K562 (cell line): Measurements from ENCODE around the gene ACSM5. TPM values are rescaled to one million over a fixed set of nuclear protein-coding genes. Genes with fewer than 3 reads are reported as not detected.

Experiments
- CUX1 ChIP-seq: fragments of 200-800 bp; sonication (Bioruptor generic); IDR thresholded peaks from 2 replicates; pipeline ENCODE4 v1.6.1; 2016; ENCODE audit warnings: missing genetic modification characterization, missing compliant biosample characterization
- E4F1 ChIP-seq: fragments of 250-450 bp; sonication (Bioruptor Pico); IDR thresholded peaks from 2 replicates; pipeline ENCODE4 v1.5.0; 2021; ENCODE audit warnings: mild to moderate bottlenecking, borderline replicate concordance
- HMBOX1 ChIP-seq: sonication (generic); IDR thresholded peaks from 2 replicates; pipeline ENCODE4 v1.6.1; 2016
- MAFK ChIP-seq: IDR thresholded peaks from 2 replicates; pipeline ENCODE4 v1.6.1; 2011; ENCODE audit warnings: low read length, improper control_type of control experiment
- PHTF2 ChIP-seq: fragments of 250-450 bp; sonication (Bioruptor Pico); IDR thresholded peaks from 2 replicates; pipeline ENCODE4 v1.5.0; 2021; ENCODE audit warnings: mild to moderate bottlenecking
- SMAD2 ChIP-seq: fragments of 150-350 bp; IDR thresholded peaks from 2 replicates; pipeline ENCODE4 v1.6.1; 2014; ENCODE audit warnings: low read depth, mild to moderate bottlenecking, low read length
- SMARCB1 ChIP-seq: IDR thresholded peaks from 2 replicates; pipeline ENCODE4 v1.6.1; 2011; ENCODE audit warnings: improper control_type of control experiment, low read depth; ENCODE audit not compliant: insufficient read length
- SREBF2 ChIP-seq: sonication (generic); formaldehyde crosslinking; IDR thresholded peaks from 2 replicates; pipeline ENCODE4 v1.4.0; 2020; ENCODE audit warnings: mild to moderate bottlenecking, missing genetic modification reagents
- ZNF431 ChIP-seq: sonication (generic); formaldehyde crosslinking; IDR thresholded peaks from 2 replicates; pipeline ENCODE4 v1.8.0; 2022; ENCODE audit warnings: mild to moderate bottlenecking, missing genetic modification reagents
- polyA plus RNA-seq, 8 experiments: library from polyadenylated mRNA; depleted of rRNA in 4 of 8; stranded (reverse) in 5 of 8; unstranded in 3 of 8; fragments of >200 nt; fragmentation: Nextera tagmentation in 2 of 8; fragmentation: Illumina TruSeq in 1 of 8; extraction: Ambion mirVana in 2 of 8; extraction: Trizol in 1 of 8; gene quantifications; 2 replicates each; pipeline versions ENCODE4 v1.2.1 to v1.2.3, GENCODE V29; 2011 to 2014; ENCODE audit warnings: inconsistent platforms in 1 of 8, missing spikeins in 1 of 8
- total RNA-seq, 7 experiments: library from RNA; depleted of rRNA in 6 of 7; stranded (reverse); fragments of >200 nt in 6 of 7; fragmentation: Illumina TruSeq in 2 of 7; extraction: Trizol in 2 of 7; gene quantifications; 2 replicates each; pipeline versions ENCODE4 v1.2.1 to v1.2.3, GENCODE V29; 2011 to 2021; ENCODE audit warnings: low replicate concordance in 1 of 7

Gene ACSM5
- total and polyA plus RNA-seq, 9 of the 15 experiments (the other 6 are each of a cell fraction or from before 2014, with no cell fraction given): not detected

GRCh38 chr16:20409398-20410120, at the start of gene ACSM5 (continued):
- TF ChIP-seq HMBOX1 (no peak), CUX1 (no peak), E4F1 (no peak), SMARCB1 (no peak), MAFK (no peak), SMAD2 (no peak), SREBF2 (CRISPR knock-in tag) (no peak), ZNF431 (CRISPR knock-in tag) (no peak), PHTF2 (CRISPR knock-in tag) (no peak)
